ENCODE results near the gene GRIK4. TPM values are rescaled to one million over a fixed set of nuclear protein-coding genes. Genes with fewer than 3 reads are reported as not detected.

Gene GRIK4
- total RNA-seq, 1 experiment from 2014 or later: 3.3 TPM

- TF ChIP-seq FOXP4 (CRISPR knock-in tag; IDR thresholded peaks at IDR 0.05): no peak
- no peak for TF ChIP-seq RORB (CRISPR knock-in tag; IDR thresholded peaks at IDR 0.05)
- no peak for TF ChIP-seq ZNF416 (CRISPR knock-in tag; IDR thresholded peaks at IDR 0.05)
- TF ChIP-seq PREB (CRISPR knock-in tag; IDR thresholded peaks at IDR 0.05; ENCODE audit: borderline replicate concordance): no peak
- no peak for TF ChIP-seq ETV6 (CRISPR knock-in tag; IDR thresholded peaks at IDR 0.05)
- TF ChIP-seq NR1H2 (CRISPR knock-in tag; IDR thresholded peaks at IDR 0.05): no peak
- no peak for TF ChIP-seq NFATC4 (CRISPR knock-in tag; IDR thresholded peaks at IDR 0.05)
- no peak for TF ChIP-seq GTF2I (CRISPR knock-in tag; conservative IDR thresholded peaks at IDR 0.05)
- no peak for TF ChIP-seq ZNF423 (CRISPR knock-in tag; IDR thresholded peaks at IDR 0.05)
These were observed 65.1 kb downstream of the GRIK4 start (continued) for GRCh38 chr11:120576606-120577005.

GRCh38 chr11:120577041-120577440 lies 65.5 kb downstream of the GRIK4 start:
- H3K4me1 Mint-ChIP-seq: peaks cover 34% of the 10 kb centered on the region
- peak overlapping the region; percentile 28 for H3K27ac Mint-ChIP-seq
- DNase-seq (ENCODE audit: low spot score): no peak
- H3K36me3 Mint-ChIP-seq: no peaks in the 10 kb centered on the region
- ChIA-PET CTCF (interaction anchor here (1.2 kb wide), 1 partner anchor 66 kb away, joined by 4 read pairs; the partner anchor contains the start of gene GRIK4), POLR2A (no interaction called here)
- ATAC-seq: no peak
- no peak for TF ChIP-seq JAZF1 (CRISPR knock-in tag; IDR thresholded peaks at IDR 0.05)
- TF ChIP-seq ETV6 (CRISPR knock-in tag; IDR thresholded peaks at IDR 0.05): no peak
- no peak for TF ChIP-seq ATF1 (CRISPR knock-in tag; IDR thresholded peaks at IDR 0.05)
- no peak for TF ChIP-seq ZNF281 (CRISPR knock-in tag; IDR thresholded peaks at IDR 0.05)
- TF ChIP-seq NFYB (CRISPR knock-in tag; conservative IDR thresholded peaks at IDR 0.05; ENCODE audit: low read depth): no peak
- no peak for TF ChIP-seq KAT7 (CRISPR knock-in tag; IDR thresholded peaks at IDR 0.05; ENCODE audit: borderline replicate concordance)
- TF ChIP-seq NR2C2 (CRISPR knock-in tag; IDR thresholded peaks at IDR 0.05): no peak
- TF ChIP-seq ZBTB21 (CRISPR knock-in tag; IDR thresholded peaks at IDR 0.05; ENCODE audit: borderline replicate concordance): no peak
- no peak for TF ChIP-seq ZNF512 (CRISPR knock-in tag; IDR thresholded peaks at IDR 0.05; ENCODE audit: borderline replicate concordance)
- TF ChIP-seq ZNF232 (CRISPR knock-in tag; IDR thresholded peaks at IDR 0.05): no peak
- TF ChIP-seq IRF1 (CRISPR knock-in tag; IDR thresholded peaks at IDR 0.05): no peak
- no peak for TF ChIP-seq MYBL2 (CRISPR knock-in tag; IDR thresholded peaks at IDR 0.05)
- TF ChIP-seq CDX4 (CRISPR knock-in tag; IDR thresholded peaks at IDR 0.05; ENCODE audit: borderline replicate concordance): no peak
- no peak for TF ChIP-seq ZNF138 (CRISPR knock-in tag; conservative IDR thresholded peaks at IDR 0.05)
- TF ChIP-seq RELA (CRISPR knock-in tag; IDR thresholded peaks at IDR 0.05; ENCODE audit: borderline replicate concordance): no peak
- no peak for TF ChIP-seq USF1 (CRISPR knock-in tag; IDR thresholded peaks at IDR 0.05)
- TF ChIP-seq ZMAT4 (CRISPR knock-in tag; IDR thresholded peaks at IDR 0.05): no peak
- no peak for TF ChIP-seq HMGA2 (CRISPR knock-in tag; IDR thresholded peaks at IDR 0.05)
- TF ChIP-seq ZNF219 (CRISPR knock-in tag; IDR thresholded peaks at IDR 0.05; ENCODE audit: borderline replicate concordance): no peak
- H3K27me3 Mint-ChIP-seq (ENCODE audit: low read depth): peaks cover 2% of the 10 kb centered on the region; the same call in 1 of the 2 replicates
- H3K9me3 Mint-ChIP-seq: no peaks in the 10 kb centered on the region
- H3K4me3 Mint-ChIP-seq: no peak overlapping the region

All from WTC11 (cell line).